NB4 (cell line): Measurements from ENCODE around the gene DCTN5.
"Not testable (repeated sequence)": the region's sequence is repeated elsewhere in the genome, so short reads cannot be mapped to it uniquely, and the experiment has no call there.

Source experiments
- DNase-seq: peaks from one replicate; pipeline ENCODE4 v3.0.0; 2010; ENCODE audit warnings: low read depth
- H3K4me3 ChIP-seq: one replicate; pipeline ENCODE4 v1.5.1; 2011; ENCODE audit warnings: mild to moderate bottlenecking, low read depth, low read length, moderate library complexity
- CTCF ChIP-seq: IDR thresholded peaks from one replicate; pipeline ENCODE4 v1.5.1; 2012; ENCODE audit warnings: low read depth, low read length
- MAX ChIP-seq: IDR thresholded peaks from 2 replicates; pipeline ENCODE4 v1.6.1; 2011; ENCODE audit warnings: low read depth, low read length
- MYC ChIP-seq: IDR thresholded peaks from 2 replicates; pipeline ENCODE4 v1.6.1; 2011; ENCODE audit warnings: low read depth, low read length
- POLR2A ChIP-seq: IDR thresholded peaks from 2 replicates; pipeline ENCODE4 v1.6.1; 2011; ENCODE audit warnings: mild to moderate bottlenecking; ENCODE audit not compliant: insufficient read length; ENCODE audit errors: extremely low read depth

The DCTN5 gene

GRCh38 chr16:23629516-23629915 lies 11.8 kb upstream of the DCTN5 start:
- H3K4me3 ChIP-seq = no peak overlapping the region
- no peak for DNase-seq
- TF ChIP-seq POLR2A (no peak), MAX (no peak), CTCF (no peak), MYC (no peak)

GRCh38 chr16:23631874-23632273 lies 9.4 kb upstream of the DCTN5 start:
- not testable (repeated sequence) for DNase-seq, H3K4me3 ChIP-seq

- DNase-seq = no peak
- TF ChIP-seq MYC = no peak
- no peak for TF ChIP-seq POLR2A
- no peak for TF ChIP-seq MAX
- no peak for TF ChIP-seq CTCF
- no peak overlapping the region for H3K4me3 ChIP-seq
These were observed 6.7 kb upstream of the DCTN5 start for GRCh38 chr16:23634461-23635036.

- no peak for TF ChIP-seq POLR2A
- no peak for TF ChIP-seq CTCF
- TF ChIP-seq MYC = no peak
- TF ChIP-seq MAX = no peak
- peak; percentile 14 for DNase-seq
- H3K4me3 ChIP-seq = no peak overlapping the region
These were observed 5.3 kb upstream of the DCTN5 start for GRCh38 chr16:23635958-23636357.

- no peak for TF ChIP-seq CTCF
- TF ChIP-seq POLR2A = no peak
- no peak for TF ChIP-seq MYC
- no peak for TF ChIP-seq MAX
- peak overlapping the region; percentile 99 for H3K4me3 ChIP-seq
- no peak for DNase-seq
These were observed 693 bp upstream of the DCTN5 start for GRCh38 chr16:23640615-23640930.

- no peak for TF ChIP-seq POLR2A
- no peak for TF ChIP-seq MYC
- no peak for TF ChIP-seq CTCF
- no peak for TF ChIP-seq MAX
- H3K4me3 ChIP-seq = peak overlapping the region; percentile 99
- no peak for DNase-seq
These were observed 1.0 kb downstream of the DCTN5 start for GRCh38 chr16:23642246-23642774.
